Germinal center (tissue), 1 donor: ENCODE measurements around the gene COL12A1.

Source experiments
- DNase-seq: peaks from one replicate; pipeline ENCODE4 v3.0.0; 2012; ENCODE audit warnings: mixed read lengths, low spot score

The COL12A1 gene

DNA sequence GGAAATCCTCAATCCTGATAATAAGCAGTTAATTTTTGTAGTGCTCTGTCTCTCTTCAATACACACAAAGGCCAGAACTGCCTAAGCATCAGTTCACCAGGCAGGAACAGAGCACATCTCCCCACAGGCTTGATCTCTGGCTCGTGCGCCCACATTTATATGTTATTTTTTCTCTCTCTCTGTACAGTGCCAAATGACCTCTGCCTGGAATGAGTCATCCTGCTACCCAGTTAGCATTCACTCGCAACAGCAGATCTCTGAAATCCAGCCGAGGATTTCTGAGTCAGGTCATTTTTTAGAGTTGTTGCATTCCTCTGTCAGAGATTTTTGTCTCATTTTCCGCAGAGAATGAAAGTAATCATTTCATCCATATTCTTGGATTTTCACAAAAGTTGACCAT lies 107.1 kb downstream of the COL12A1 start:
- no peak for DNase-seq

- no peak for DNase-seq
Measured at GRCh38 chr6:75096966-75097365, 108.9 kb downstream of the COL12A1 start.

DNA sequence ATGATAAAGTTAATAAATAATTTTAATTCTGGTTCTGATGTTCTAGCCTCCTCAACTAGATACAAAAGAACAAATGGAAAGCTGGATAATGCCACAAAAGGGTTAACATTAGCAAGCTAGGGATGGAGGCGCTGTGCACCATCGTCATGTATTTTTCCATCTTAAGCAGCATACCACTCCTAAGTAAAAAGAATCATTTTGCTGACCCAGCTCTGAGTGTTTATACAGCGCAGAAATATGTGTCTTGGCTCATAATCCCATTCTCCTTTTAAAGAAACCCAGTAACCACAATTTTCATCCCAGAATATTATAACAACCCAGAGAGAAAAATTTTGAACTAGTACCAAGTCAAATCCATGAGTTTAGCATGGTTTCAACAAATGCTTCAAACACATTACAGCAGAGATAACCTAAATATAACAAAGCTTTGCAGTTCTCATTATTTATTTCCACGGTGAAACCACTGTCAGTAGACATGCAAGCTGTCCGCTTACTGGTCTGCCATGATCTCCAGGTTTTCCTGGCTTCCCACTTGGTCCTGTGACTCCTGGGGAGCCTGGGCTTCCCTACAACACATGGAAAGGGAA lies 111.1 kb downstream of the COL12A1 start:
- no peak for DNase-seq

- no peak for DNase-seq
Measured at GRCh38 chr6:75091467-75092190, 114.2 kb downstream of the COL12A1 start.

DNA sequence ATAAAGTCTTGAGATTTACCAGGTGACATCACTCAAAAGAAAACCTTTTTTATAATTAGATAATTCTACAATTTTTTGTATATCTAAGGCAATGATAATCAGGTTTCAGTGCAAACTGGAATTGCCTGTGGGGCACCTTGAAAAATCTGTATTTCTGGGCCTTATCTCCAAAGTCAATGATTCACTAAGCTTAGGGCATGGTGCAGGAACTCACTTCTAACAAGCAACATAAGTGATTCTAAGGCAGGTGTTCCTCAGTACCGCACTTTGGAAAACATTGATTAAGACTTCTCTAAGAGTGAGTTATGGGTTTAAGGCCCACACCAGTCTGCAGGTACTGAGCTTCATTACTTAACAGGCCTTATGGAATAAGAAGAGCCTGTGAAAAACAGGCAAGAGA lies 115.3 kb downstream of the COL12A1 start:
- DNase-seq: no peak

- no peak for DNase-seq
Measured at GRCh38 chr6:75089921-75090320, 115.9 kb downstream of the COL12A1 start.

GRCh38 chr6:75089151-75089897 lies 116.5 kb downstream of the COL12A1 start:
- DNase-seq: no peak

- DNase-seq: no peak
Measured at GRCh38 chr6:75085931-75086635, 119.8 kb downstream of the COL12A1 start.

DNA sequence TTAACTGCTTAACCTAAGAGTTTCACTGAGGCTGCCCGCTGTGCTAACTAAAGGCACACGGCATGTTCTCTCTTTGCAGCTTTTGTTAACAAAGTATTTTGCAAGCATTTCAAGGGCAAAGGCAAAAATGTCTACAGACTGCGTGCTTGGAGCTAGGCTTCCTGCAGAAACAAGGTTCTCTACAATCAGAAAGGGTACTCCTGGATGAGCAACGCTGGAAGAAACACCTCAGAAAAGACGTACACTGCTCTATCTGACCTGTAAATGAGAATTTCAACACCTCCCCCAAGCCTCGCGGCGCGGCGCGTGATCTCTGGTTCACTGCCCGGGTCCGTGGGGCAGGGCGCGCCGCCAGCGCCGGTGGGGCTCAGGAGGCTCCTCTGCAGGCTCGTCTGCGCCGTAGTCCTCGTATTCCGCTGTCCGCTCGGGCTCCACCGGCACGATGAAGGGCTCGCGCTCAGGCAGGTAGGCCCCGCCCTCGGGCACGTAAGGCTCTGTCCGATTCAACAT lies 120.9 kb downstream of the COL12A1 start:
- no peak for DNase-seq

DNA sequence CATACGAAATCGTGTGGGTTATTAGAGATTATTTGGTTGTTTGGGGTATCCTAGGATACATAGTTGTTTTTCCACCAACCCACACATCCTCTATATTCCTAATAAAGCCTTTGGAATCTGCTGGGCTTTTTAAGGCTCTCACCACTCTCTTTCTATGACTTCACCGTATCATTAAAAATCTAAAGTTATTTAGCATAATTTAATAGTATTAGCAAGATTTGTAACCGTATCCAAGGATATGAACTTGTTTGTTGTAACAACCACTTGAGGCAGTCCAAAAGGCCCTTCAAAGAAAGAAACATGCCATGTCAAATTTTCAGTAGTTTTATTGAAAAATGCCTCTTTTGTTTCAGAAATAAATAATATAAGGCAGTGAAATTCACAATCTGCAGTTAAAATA lies 121.8 kb downstream of the COL12A1 start:
- no peak for DNase-seq

DNA sequence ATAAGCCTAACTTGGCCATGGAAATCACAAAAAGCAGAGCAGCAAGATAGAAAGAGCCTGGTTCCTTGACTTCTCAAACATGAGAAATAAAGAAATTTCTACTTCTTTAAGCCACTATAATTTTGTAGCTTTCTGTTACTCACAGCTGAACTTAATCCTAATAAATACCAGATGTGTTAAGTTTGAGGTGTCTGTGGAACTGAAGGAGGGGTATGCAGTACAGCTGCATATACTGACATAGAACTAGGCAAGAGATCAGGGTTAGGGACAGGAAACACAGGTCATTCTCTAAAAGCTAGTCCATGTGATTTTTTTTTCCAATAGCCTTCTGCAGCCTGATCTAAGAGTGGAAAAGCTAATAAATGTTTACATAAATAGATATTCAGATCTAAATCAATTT lies 123.9 kb downstream of the COL12A1 start:
- no peak for DNase-seq

DNA sequence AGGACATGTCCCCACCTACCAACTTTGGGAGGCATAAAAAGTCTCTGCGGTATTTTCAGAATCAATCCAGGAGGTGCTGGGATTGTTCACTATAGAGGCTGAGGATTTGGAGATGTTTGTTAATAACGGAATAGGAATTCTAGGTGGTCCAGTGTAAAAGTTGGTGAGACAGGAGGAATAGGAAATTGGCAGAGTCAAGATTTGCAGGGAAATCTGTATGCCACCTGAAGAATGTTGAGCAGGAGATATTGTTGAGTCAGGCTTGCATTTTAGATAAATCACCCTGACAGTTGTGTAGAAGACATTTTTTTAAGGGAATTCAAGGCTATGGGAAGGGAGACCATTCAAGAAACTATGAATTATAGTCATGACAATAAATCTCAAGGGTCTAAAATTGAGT lies 124.8 kb downstream of the COL12A1 start:
- DNase-seq: no peak

GRCh38 chr6:75079589-75079988 lies 126.3 kb downstream of the COL12A1 start:
- DNase-seq: no peak

DNA sequence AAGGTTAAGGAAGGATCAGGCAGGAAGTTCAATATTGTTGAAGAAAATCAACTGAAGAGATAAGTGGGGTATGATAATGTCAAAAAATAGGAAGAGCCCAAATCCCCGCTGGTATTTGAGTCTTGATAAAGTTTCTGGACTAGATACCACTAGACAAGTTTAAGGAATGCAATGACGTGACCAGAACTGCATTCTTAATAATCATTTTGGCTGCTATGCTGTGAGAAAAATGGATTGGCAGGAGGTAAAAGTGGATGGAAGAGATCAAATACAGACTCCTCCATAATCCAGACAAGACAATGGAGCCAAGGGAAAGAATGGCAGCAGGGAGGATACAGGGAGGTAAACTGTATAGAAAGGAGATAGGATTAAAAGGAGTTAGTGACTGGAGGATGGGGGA lies 128.2 kb downstream of the COL12A1 start:
- no peak for DNase-seq

DNA sequence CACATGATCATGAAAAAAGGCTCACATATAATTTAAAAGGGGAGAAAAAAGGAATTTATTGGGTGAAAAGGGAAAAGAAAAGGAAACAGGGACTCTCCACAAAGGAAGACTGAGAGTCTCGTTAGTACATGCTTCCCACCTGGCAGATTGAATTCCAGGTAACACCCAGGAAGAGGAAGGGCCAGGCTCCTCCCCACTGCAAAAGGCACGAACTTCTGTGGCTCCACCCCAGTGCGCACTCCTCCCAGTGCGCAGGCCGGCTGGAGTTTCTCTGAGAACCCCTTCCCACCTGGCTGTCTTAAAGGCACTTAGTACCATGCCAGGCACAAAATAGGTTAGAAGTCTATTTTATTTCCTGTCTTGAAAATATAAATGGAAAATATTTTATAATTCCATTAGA lies 129.8 kb downstream of the COL12A1 start:
- no peak for DNase-seq

DNA sequence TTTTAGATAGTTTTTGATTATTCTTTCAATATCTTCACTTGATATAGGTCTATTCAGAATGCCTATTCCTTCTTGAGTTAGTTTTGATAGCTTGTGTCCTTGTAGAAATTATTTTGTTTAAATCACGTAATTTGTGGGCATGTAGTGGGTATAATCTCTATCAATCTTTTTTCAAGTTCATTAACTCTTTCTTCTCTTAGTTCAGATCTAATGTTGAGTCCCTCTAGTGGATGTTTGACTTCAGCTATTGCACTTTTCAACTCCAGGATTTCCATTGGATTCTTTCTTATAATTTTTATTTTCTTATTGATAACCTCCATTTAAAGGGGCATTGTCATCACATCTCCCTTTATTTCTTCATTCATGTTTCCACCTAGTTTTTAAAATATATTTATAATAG lies 135.6 kb downstream of the COL12A1 start:
- DNase-seq: no peak

DNA sequence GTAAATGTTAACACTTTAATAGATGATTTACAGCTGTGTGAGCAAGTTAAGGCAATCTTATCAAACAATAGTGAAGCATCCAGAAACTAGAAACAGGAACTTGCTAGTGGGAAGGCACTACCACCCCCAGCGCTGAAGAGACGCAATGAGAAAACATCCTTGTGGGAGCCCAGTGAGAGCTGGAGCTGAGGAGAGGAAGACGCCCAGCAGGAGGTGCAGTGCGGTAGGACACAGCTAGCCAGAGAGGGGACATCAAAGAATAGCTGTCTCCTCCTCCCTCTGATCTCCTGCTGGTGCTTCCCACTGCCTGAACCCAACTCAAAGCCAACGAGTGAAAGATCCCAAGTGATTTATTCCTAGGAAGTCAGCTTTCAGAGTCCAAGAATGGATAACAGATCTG lies 140.3 kb downstream of the COL12A1 start:
- DNase-seq: no peak

DNA sequence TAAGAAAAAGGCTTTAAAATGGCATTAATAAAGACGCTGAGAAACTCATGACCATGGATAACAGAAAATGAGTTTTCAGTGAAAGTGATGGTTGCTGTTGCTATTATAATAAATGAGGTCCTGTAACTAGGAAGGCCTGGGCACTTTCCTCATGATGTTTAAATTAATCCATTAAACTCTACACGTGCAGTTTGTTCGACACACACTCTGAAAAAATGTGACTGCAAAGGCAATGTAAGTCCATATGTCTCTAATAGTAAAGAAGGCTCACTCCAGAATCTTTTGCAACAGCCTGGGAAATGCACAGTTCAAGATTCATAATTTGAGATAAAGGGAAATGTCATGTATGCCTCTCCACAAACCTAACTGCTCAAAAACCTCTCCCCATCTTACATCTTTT lies 153.4 kb downstream of the COL12A1 start:
- no peak for DNase-seq

- DNase-seq: no peak
Measured at GRCh38 chr6:75049308-75049707, 156.5 kb downstream of the COL12A1 start.

- DNase-seq: no peak
Measured at GRCh38 chr6:75044846-75045245, 161.0 kb downstream of the COL12A1 start.

- DNase-seq: no peak
Measured at GRCh38 chr6:75041381-75041780, 164.5 kb downstream of the COL12A1 start.
